IPS-15b (cell line): ENCODE data around the gene FBXO42.
A peak's percentile ranks its signal among the peaks of the same experiment; 100 is the strongest.
"Not testable (repeated sequence)": the region's sequence is repeated elsewhere in the genome, so short reads cannot be mapped to it uniquely, and the experiment has no call there.

Experiments used
- H3K27me3 ChIP-seq: one replicate; pipeline ENCODE4 v1.6.1; 2013; ENCODE audit warnings: low read length; ENCODE audit not compliant: control insufficient read depth, insufficient read depth
- H3K36me3 ChIP-seq: one replicate; pipeline ENCODE4 v1.6.1; 2013; ENCODE audit warnings: low read length; ENCODE audit not compliant: control insufficient read depth, insufficient read depth
- H3K4me1 ChIP-seq: one replicate; pipeline ENCODE4 v1.6.1; 2013; ENCODE audit warnings: mild to moderate bottlenecking, low read length; ENCODE audit not compliant: control insufficient read depth, insufficient read depth
- H3K4me3 ChIP-seq: one replicate; pipeline ENCODE4 v1.5.1; 2013; ENCODE audit warnings: low read depth, low read length
- H3K9ac ChIP-seq: one replicate; pipeline ENCODE4 v1.6.1; 2013; ENCODE audit warnings: low read depth, mild to moderate bottlenecking, low read length
- H3K9me3 ChIP-seq: one replicate; pipeline ENCODE4 v1.6.1; 2013; ENCODE audit warnings: mild to moderate bottlenecking, low read length; ENCODE audit not compliant: control insufficient read depth, insufficient read depth

The FBXO42 gene

DNA sequence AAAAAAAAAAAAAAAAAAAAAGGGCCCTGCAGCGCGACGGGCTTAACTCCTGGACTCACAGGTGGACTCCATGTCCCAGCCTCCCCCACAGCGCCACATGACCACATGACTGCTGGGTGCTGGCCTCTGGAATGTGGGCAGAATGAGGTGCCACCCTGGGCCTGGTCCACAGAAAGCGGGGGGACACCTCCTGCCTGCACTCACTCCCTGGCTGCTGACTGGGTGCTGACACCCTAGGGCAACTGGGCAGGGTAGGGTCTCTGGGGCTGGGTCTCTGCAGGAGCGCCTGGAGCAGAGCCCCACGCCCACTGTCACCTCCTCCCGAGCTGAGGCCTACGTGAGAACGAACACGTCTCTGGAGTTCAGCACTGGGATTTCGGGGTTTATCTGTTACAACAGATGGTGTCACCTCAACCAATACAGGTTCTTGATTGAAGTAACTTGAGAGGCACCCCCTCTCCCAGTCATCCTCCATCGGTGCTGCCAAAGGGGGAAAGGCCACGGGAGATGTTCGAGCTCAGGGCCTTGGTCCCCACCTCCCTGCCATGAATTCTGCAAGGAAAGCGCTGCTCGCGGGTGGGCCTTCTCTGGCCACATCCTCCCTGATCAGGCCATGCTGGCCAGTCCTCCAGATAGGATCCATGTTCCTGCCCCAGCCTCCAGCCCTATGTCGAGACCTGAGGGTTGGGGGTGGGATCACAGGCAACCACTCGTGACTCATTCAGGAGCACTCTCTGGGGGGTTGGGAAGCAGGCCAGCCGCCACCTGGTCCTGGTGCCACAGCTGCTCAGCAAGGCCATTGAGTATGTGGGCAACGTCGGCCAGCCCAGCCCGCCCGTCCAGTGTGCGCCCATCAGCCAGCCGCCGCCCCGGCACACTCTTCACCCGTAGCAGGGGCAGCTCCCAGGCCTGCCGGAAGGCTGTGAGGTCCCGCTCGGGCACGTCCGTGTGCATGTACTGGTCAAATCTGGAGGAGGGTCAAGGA lies 120.7 kb downstream of the FBXO42 start:
- H3K36me3 ChIP-seq = no peaks in the 10 kb centered on the region
- peaks cover 30% of the 10 kb centered on the region for H3K27me3 ChIP-seq
- no peak overlapping the region for H3K9ac ChIP-seq
- H3K9me3 ChIP-seq = no peaks in the 10 kb centered on the region
- H3K4me3 ChIP-seq = no peak overlapping the region
- H3K4me1 ChIP-seq = peaks cover 3% of the 10 kb centered on the region

DNA sequence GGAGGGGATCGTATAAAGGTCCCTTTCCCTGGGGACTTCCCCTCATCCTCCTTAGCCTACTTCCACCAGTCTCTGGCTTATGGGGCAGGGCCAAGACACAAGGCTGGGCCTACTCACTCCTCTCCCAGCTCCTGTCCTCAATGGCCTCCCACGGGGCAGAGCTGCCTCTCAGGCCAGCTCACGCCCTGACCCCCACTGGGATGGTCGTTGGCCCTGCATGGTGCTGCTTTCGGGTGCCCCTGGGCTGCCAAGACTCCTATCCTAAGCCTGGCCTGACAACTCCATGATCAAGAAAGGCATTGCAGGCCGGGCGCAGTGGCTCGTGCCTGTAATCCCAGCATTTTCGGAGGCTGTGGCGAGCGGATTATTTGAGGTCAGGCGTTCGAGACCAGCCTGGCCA lies 121.5 kb downstream of the FBXO42 start:
- Histone ChIP-seq H3K9ac (no peak overlapping the region), H3K27me3 (peaks cover 35% of the 10 kb centered on the region), H3K36me3 (no peaks in the 10 kb centered on the region), H3K9me3 (no peaks in the 10 kb centered on the region), H3K4me3 (no peak overlapping the region), H3K4me1 (peaks cover 7% of the 10 kb centered on the region)

DNA sequence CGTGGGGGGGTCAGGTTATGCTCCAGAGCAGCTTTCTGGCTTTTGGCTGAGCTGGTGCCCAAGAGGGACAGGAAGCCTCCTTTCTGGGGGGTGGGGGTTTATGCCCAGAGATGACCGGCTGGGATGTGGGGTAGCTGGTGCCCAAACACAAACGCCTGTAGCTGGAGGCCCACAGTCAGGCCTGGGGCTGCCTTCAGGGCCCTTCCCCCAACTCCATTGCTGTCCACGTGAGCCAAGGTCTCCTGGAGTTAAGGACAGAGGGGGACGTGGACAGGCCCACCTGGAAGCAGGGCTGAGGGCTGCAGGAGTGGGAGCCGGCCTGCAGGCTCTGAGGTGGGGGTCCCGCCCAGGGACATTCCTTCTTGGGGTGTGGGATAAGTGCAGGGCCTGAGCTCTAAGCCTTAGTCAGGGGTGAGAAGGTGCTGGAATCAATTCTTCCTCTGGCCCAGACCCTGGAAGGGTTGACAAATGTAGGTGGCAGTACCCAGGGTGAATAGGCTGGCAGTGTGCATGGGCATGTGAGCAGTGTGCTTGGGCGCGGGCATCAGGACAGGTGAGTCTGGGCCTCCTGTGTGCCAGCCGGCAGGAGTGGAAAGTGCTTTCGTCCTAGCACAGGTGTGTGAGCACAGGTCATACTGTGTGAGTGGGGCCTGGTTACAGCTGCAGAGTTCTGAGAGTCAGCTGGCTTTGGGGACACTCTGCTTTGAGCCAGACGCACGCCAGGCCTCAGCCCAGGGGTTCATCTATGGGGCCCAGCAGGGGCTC lies 122.1 kb downstream of the FBXO42 start:
- H3K9me3 ChIP-seq = no peaks in the 10 kb centered on the region
- H3K4me1 ChIP-seq = peaks cover 7% of the 10 kb centered on the region
- no peaks in the 10 kb centered on the region for H3K36me3 ChIP-seq
- peaks cover 41% of the 10 kb centered on the region for H3K27me3 ChIP-seq
- H3K9ac ChIP-seq = no peak overlapping the region
- no peak overlapping the region for H3K4me3 ChIP-seq

DNA sequence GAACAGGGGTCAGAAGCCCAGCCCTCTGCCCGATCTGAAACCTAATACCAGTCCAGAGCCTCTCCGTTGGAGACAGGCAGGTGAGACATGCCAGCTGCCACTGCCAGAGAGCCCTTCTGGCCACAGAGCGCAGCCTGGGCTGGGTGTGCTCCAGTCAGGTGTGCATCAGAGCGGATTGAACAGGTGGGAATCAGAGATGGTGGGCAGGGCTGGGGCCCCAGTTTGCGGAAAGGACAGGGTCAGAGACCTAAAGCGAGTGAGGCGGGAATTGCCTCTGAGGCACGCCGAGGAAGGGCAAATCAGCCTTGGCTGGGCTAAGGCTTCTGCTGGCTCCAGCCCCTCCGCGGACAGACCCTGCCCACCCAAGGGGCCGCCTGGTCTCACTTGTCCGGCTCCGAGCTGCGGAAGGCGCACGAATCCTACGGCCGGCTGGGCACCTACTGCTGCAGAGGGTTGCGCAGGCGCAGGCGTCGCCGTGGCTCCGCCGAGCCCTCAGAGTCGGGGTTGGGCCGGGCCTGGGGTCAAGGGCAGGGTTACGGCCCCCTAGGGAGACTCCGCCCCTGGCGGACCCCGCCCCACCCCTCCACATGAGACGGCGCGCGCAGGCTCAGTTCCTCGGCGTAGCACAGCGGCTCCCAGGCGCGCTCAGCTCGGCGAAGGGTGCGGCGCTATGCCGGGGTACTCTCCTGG lies 125.6 kb downstream of the FBXO42 start:
- Histone ChIP-seq H3K9ac (peak overlapping the region; percentile 65), H3K36me3 (no peaks in the 10 kb centered on the region), H3K9me3 (no peaks in the 10 kb centered on the region), H3K4me1 (peaks cover 7% of the 10 kb centered on the region), H3K4me3 (peak overlapping the region; percentile 73), H3K27me3 (peaks cover 50% of the 10 kb centered on the region)

DNA sequence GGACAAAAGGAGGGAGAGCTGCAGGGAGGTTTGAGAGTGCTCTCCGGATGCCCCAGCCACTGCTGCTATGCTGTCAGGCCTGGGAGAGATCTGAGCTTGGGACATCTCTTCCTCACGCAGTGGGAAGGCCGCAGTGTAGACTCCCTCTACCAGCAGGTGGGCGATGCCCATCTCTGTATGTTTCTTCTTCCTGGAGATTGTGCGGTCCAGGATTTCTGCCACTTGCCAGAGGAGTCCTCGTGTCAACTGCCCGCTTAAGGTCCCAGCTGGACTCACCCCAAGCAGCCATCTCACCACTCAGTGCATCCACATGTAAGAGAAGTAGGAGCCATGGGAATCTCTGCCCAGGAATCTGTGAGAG lies 126.2 kb downstream of the FBXO42 start:
- peaks cover 7% of the 10 kb centered on the region for H3K4me1 ChIP-seq
- no peaks in the 10 kb centered on the region for H3K9me3 ChIP-seq
- no peak overlapping the region for H3K9ac ChIP-seq
- no peaks in the 10 kb centered on the region for H3K36me3 ChIP-seq
- H3K27me3 ChIP-seq = peaks cover 55% of the 10 kb centered on the region
- H3K4me3 ChIP-seq = peak overlapping the region; percentile 73

DNA sequence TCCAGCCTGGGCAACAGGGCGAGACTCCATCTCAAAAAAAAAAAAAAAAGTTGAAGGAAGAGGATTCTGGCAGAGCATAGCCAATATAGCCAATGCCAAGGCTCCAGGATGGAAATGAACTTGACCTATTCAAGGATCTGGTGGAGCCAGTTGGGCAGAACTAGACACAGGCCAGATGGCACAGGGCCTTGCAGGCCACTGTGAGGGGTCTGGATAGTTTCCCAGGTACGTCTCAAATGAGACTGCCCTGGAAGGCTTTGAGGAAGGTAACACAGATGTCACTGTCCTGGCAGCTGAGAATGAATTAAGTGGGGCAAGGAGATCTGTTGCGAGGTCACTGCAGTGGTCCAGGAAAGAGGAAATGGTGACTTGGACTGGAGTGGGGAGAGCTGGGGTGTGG lies 127.8 kb downstream of the FBXO42 start:
- peaks cover 55% of the 10 kb centered on the region for H3K27me3 ChIP-seq
- H3K4me1 ChIP-seq = peaks cover 7% of the 10 kb centered on the region
- no peak overlapping the region for H3K9ac ChIP-seq

DNA sequence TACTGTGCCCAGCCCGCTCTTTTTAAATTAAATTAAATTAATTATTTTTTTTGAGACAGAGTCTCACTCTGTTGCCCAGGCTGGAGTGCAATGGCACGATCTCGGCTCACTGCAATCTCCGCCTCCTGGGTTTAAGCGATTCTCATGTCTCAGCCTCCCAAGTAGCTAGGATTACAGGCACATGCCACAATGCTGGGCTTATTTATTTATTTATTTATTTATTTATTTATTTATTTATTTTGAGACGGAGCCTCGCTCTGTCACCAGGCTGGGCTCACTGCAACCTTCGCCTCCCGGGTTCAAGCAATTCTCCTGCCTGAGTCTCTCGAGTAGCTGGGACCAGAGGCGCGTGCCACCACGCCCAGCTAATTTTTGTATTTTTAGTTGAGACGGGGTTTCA lies 129.6 kb downstream of the FBXO42 start:
- not testable (repeated sequence) for H3K4me3 ChIP-seq, H3K36me3 ChIP-seq, H3K9me3 ChIP-seq, H3K4me1 ChIP-seq, H3K9ac ChIP-seq
- H3K27me3 ChIP-seq = peaks cover 45% of the 10 kb centered on the region

More for the DNA sequence above, 127.8 kb downstream of the FBXO42 start:
- Histone ChIP-seq H3K9me3 (no peaks in the 10 kb centered on the region), H3K4me3 (no peak overlapping the region), H3K36me3 (no peaks in the 10 kb centered on the region)

DNA sequence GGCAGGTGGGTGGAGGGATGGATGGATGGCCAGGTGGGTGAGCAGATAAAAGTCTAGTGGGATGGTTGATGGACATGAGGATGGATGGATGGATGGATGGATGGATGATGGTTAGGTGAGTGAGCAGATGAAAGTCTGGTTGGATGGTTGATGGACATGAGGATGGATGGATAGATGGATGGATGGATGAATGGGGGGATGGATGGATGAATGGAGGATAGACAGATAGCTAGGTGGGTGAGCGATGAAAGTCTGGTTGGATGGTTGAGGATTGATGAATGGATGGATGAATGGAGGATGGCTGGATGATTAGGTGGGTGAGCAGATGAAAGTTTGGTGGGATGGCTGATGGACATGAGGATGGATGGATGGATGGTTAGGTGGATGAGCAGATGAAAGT lies 130.8 kb downstream of the FBXO42 start:
- no peaks in the 10 kb centered on the region for H3K9me3 ChIP-seq
- no peak overlapping the region for H3K9ac ChIP-seq
- H3K27me3 ChIP-seq = peaks cover 42% of the 10 kb centered on the region
- no peaks in the 10 kb centered on the region for H3K36me3 ChIP-seq
- H3K4me1 ChIP-seq = peaks cover 4% of the 10 kb centered on the region
- no peak overlapping the region for H3K4me3 ChIP-seq

DNA sequence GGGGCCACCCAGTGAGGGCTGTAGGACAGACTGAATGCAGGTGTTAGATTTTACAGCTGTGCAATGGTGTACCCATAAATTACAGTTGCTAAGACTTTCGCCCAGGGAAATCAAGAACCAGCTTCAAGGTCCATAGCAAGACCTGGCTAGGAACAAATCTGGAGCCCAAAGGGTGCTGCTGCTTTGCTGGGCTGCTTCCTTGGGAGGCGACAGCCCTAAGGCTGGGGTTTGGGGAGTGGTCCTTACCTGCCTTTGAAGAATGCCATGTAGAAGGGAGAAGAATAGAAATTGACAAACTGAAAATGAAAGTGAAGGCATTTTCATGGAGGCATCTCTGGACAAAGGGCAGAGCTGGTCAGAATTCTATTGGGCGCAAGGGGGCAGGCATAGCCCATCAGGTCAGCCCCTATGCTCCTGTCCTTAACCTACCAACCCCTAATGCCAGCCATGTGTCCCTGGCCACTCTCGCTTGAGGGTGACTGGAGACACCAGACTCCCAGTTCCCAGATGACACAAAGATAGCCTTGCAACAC lies 132.2 kb downstream of the FBXO42 start:
- no peaks in the 10 kb centered on the region for H3K36me3 ChIP-seq
- H3K4me3 ChIP-seq = no peak overlapping the region
- H3K27me3 ChIP-seq = peaks cover 30% of the 10 kb centered on the region
- no peak overlapping the region for H3K9ac ChIP-seq
- H3K4me1 ChIP-seq = no peaks in the 10 kb centered on the region
- H3K9me3 ChIP-seq = no peaks in the 10 kb centered on the region

DNA sequence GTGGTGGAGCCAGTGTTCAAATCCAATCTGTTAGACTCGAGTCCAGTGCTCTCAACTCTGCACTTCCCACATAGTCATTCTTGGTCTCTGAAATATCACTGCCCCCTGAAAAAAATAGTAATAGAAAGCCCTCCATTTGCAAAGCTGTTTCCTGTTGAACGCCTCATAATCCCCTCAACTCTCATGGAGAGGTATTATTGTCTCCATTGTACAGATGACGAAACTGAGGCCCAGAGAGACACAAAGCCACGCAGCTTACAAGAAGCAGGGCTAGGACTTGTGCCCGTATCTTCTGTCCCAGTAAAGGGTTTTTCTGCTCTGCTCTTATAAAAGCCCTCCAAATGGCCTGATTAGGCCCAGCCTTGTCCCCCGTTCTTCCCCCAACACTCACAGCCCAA lies 133.6 kb downstream of the FBXO42 start:
- peaks cover 22% of the 10 kb centered on the region for H3K27me3 ChIP-seq
- no peak overlapping the region for H3K9ac ChIP-seq
- H3K36me3 ChIP-seq = no peaks in the 10 kb centered on the region
- no peaks in the 10 kb centered on the region for H3K9me3 ChIP-seq
- H3K4me1 ChIP-seq = no peaks in the 10 kb centered on the region
- H3K4me3 ChIP-seq = no peak overlapping the region

DNA sequence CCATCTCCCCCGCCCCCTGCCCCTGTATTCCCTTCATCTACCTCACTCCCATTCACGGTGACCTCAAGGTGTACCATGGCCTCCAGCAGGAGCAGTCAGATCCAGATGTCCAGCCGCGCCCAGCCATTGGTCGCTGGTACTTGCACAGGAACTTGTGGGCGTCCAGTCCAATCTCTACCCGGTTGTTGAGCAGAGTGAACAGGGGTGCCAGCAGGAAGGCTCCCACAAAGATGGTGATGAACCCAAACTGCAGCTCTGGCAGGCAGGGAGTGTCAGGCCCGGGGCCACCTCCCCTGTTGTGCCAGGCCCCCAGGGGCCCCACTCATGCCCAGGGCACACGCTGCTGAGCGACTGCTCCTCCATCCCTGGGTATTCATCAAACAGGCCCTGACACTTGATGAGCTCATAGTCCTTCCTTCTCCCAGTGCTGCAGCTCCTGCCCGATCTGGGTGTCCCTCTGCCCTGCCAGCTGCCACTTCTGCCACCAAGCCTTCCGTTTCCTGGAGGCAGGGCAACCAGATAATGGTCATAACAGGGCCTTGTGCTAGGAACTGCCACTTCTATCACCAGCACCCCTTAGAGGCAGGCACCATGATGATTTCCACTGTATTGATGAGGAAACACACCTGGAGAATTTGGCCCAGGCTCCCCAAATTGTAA lies 134.1 kb downstream of the FBXO42 start:
- Histone ChIP-seq H3K4me3 (peak overlapping the region; percentile 66), H3K9ac (no peak overlapping the region), H3K4me1 (peaks cover 3% of the 10 kb centered on the region), H3K9me3 (no peaks in the 10 kb centered on the region), H3K36me3 (no peaks in the 10 kb centered on the region), H3K27me3 (peaks cover 22% of the 10 kb centered on the region)
